ENCODE data around the gene RMI1.

RMI1 gene

GRCh38 chr9:83992901-83993300, 12.3 kb downstream of the RMI1 start:
- Histone ChIP-seq H3K4me1 (ENCODE audit: control insufficient read depth, insufficient read depth, low read length) (peaks cover 3% of the 10 kb centered on the region; the same call in 1 of the 2 replicates), H3K4me3 (ENCODE audit: low read depth, low read length) (no peak overlapping the region), H3K27ac (ENCODE audit: extremely low read depth, low read depth, low read length) (no peak overlapping the region), H3K9me3 (ENCODE audit: control insufficient read depth, insufficient read depth, low read depth, low read length) (no peaks in the 10 kb centered on the region), H3K36me3 (ENCODE audit: control insufficient read depth in 2 of 2, insufficient read depth in 1 of 2, low read length in 2 of 2) (peaks cover 9 to 11% of the 10 kb centered on the region in 2 experiments; a peak in 2 of 3 replicates)
- CTCF ChIA-PET: interaction anchor here (0.6 to 1.4 kb wide), 3 partner anchors 152 to 268 kb away, joined by 3 to 6 read pairs (median 4); no protein-coding TSS in a partner anchor
- POLR2A ChIA-PET: no interaction called here
- TF ChIP-seq ZNF624 (tag by site-specific recombination; IDR thresholded peaks at IDR 0.05): no peak
- no peak for TF ChIP-seq CTCF (tag by site-specific recombination; IDR thresholded peaks at IDR 0.05)
- no peak for TF ChIP-seq YY1 (tag by site-specific recombination; IDR thresholded peaks at IDR 0.05)
- no peak for TF ChIP-seq ZNF664 (tag by site-specific recombination; IDR thresholded peaks at IDR 0.05)
- TF ChIP-seq PRDM1 (tag by site-specific recombination; IDR thresholded peaks at IDR 0.05): no peak
- TF ChIP-seq EGR2 (tag by site-specific recombination; IDR thresholded peaks at IDR 0.05; ENCODE audit: low read depth): no peak

- CTCF ChIA-PET: interaction anchor here (0.8 to 1.3 kb wide), 2 partner anchors 176 to 621 kb away, joined by 5 to 6 read pairs; no protein-coding TSS in a partner anchor
- H3K9me3 ChIP-seq (ENCODE audit: control insufficient read depth, insufficient read depth, low read depth, low read length): no peaks in the 10 kb centered on the region
- TF ChIP-seq SP2 (tag by site-specific recombination; IDR thresholded peaks at IDR 0.05): no peak
- TF ChIP-seq ZBTB49 (tag by site-specific recombination; IDR thresholded peaks at IDR 0.05; ENCODE audit: low read depth): no peak
- no peak for TF ChIP-seq ZNF621 (tag by site-specific recombination; IDR thresholded peaks at IDR 0.05)
- no peak for TF ChIP-seq TRIM28 (IDR thresholded peaks at IDR 0.05; ENCODE audit: borderline replicate concordance, low read length)
- no peak for TF ChIP-seq ZNF416 (tag by site-specific recombination; IDR thresholded peaks at IDR 0.05)
- no peak for TF ChIP-seq ZNF600 (tag by site-specific recombination; IDR thresholded peaks at IDR 0.05)
- TF ChIP-seq ZNF555 (tag by site-specific recombination; conservative IDR thresholded peaks at IDR 0.05): no peak
- no peak for TF ChIP-seq ZBTB26 (tag by site-specific recombination; optimal IDR thresholded peaks at IDR 0.05)
- no peak for TF ChIP-seq ZNF394 (tag by site-specific recombination; IDR thresholded peaks at IDR 0.05; ENCODE audit: borderline replicate concordance)
- no peak for TF ChIP-seq GLIS1 (tag by site-specific recombination; IDR thresholded peaks at IDR 0.05)
- TF ChIP-seq ZNF580 (tag by site-specific recombination; IDR thresholded peaks at IDR 0.05): no peak
- no peak for TF ChIP-seq ZNF544 (tag by site-specific recombination; IDR thresholded peaks at IDR 0.05)
- no peak overlapping the region for H3K27ac ChIP-seq (ENCODE audit: extremely low read depth, low read depth, low read length)
- POLR2A ChIA-PET: interaction anchor here (1.3 kb wide), 1 partner anchor 16 kb away, joined by 4 read pairs; the partner anchor contains the start of genes HNRNPK and RMI1
- no peak overlapping the region for H3K4me3 ChIP-seq (ENCODE audit: low read depth, low read length)
- H3K4me1 ChIP-seq (ENCODE audit: control insufficient read depth, insufficient read depth, low read length): peaks cover 3% of the 10 kb centered on the region; the same call in 1 of the 2 replicates
- H3K36me3 ChIP-seq (ENCODE audit: control insufficient read depth in 2 of 2, insufficient read depth in 1 of 2, low read length in 2 of 2): peaks cover 0 to 10% of the 10 kb centered on the region in 2 experiments
These were observed 15.5 kb downstream of the RMI1 start for GRCh38 chr9:83996126-83996525.

Data from HEK293 (cell line).